GM19238 (cell line): ENCODE results near the gene PSMB7.

ENCODE experiments used
- DNase-seq: peaks from one replicate; pipeline ENCODE4 v3.0.0; 2011; ENCODE audit warnings: low spot score; ENCODE audit not compliant: insufficient read length

PSMB7 gene

DNA sequence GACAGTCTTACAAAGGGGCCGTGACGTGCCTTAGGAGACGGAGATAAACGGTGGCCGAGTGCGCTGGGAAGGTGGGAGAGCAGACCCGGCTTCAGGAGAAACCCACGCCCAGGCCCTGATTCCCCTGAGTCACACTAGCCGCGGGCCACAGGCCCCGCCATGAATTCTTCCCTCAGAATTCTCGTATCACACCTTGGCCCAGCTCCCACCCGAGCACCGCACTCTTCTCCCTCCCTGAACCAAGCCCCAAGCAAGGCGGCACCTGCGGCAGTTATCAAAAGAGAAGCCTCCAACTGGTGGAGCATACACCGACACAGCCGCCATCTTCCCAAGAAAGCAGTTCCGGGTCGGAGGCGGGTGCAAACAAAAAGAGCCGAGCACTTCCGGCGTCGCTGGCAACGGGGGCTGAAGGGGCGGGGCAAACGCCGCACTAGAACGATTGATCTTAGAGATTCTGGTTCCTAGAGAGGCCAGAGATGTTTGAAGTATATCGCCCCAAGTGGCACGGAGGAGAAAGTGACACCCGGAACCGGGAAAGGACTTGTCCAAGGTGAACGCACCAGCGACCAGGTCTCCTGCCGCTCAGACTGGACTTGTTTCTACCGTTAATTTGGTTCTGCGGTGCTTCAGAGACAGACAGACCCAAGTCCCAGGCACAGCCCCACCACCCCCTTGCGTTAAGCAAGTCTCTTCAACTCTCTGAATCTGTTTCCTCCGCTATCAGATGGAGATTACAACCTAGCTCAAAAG, at the start of gene PSMB7:
Gene PSMB7, minus strand, starts transcription at position 341 of the 750 bp plus-strand sequence. Its CDS starts 17 bp downstream, at position 324.
- DNase-seq: peak; percentile 86

- no peak for DNase-seq
Observed at GRCh38 chr9:124462739-124463138, 47.5 kb upstream of the PSMB7 start.

DNA sequence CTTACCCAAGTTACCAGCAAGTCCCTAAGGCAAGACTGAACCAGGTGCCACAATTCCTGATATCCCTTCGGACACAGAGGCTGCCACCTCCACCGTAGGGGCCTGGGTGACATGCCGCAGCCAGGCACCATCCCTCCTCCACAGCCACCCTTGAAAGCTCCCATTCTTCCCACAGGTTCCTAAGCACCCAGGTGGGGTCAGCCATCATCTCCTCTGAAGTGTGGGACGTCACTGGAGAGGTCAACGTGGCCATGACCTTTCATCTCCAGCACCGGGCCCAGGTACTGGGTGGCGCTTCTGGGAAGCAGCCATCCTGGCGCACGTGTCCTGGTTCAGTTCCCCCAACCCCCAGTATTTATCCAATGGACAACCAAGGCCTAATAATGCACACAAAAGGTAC, 43.2 kb upstream of the PSMB7 start:
- no peak for DNase-seq

DNA sequence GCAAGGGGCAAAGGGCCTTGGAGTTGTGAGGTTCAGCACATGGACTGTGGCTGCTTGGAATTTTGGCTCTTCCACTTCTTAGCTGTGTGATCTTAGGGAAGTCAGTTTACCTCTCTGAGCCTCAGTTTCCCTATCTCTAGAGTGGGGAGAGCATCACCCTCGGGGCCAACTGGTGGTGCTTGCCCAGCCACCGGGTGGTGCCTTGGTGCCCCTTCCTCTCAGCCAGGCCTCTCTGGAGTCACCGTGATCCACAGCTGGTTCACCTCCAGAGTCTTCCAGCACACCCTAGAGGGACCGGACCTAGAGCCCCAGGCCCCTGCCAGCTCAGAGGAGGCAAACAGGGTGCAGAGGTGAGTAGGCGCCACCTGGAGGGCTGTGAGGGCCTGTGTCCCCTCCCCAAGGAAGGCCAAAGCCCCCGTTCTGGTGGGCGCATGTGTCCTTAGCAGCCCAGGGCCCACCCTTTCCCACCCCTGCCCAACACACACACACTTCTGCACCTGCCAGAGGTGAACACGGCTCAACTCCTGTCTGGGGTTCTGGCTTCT, 42.7 kb upstream of the PSMB7 start:
- no peak for DNase-seq

DNA sequence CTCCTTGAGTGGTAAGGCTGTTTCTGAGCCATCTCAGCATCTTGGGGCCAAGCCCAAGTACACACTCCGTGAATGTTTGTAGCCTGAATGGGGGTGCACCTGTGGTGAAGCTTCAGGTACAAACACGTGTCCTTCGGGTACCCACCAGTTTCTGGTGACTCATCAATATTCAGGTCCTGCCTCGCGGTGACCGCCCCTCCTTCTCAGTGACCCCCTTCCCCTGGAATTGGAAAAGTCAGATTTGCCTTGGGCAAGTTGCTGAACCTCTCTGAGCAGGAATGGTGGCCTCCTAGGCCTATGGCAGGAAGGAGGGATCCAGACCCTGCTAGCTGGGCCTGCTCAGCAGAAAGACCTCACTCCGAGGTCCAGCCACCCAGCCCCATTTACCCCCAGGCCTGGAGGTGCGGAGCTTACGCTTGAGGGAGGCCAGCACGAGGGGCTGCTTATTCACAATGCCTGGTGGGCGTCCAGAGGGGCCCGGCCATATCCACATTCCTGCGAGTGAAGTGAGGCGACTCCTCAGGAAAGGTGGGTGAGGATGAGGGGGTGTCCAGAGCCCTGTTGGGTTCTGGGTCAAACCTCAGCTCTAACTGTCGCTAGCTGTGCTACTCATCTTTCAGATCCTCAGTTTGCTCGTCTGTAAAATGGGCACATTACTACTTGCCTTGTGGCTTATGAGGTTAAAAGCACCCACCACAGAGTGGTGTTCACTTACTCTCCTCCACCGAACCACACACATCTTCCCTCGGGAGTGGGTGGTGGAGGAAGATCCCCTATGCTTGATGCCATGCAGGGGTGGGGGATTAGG, 42.0 kb upstream of the PSMB7 start:
- no peak for DNase-seq

- peak; percentile 0 for DNase-seq
Observed at GRCh38 chr9:124456341-124457078, 41.3 kb upstream of the PSMB7 start.

GRCh38 chr9:124455820-124456219, 40.6 kb upstream of the PSMB7 start:
- peak; percentile 0 for DNase-seq

DNA sequence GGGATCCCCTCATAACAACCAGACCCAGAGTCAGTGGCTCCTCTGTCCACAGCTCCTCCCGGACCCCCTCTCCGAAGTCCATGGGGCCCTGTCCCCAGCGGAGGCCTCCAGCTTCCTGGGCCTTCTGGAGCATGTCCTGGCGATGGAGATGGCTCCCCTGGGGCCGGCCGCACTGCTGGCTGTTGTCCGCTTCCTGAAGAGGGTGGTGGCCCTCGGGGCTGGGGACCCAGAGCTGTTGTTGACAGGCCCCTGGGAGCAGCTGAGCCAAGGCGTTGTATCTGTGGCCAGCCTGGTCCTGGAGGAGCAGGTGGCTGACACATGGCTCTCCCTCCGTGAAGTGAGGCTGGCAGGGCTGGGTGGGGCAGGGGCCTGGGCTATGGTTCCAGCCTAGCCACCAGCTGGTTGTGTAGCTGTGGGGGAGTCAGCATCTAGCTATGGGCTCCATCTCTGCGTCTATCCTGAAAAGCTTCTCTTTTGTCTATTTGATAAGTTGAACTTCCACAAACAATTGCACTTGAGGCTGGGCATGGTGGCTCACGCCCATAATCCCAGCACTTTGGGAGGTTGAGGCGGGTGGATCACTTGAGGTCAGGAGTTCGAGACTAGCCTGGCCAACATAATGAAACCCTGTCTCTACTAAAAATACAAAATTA, 39.7 kb upstream of the PSMB7 start:
- DNase-seq: peak; percentile 1

DNA sequence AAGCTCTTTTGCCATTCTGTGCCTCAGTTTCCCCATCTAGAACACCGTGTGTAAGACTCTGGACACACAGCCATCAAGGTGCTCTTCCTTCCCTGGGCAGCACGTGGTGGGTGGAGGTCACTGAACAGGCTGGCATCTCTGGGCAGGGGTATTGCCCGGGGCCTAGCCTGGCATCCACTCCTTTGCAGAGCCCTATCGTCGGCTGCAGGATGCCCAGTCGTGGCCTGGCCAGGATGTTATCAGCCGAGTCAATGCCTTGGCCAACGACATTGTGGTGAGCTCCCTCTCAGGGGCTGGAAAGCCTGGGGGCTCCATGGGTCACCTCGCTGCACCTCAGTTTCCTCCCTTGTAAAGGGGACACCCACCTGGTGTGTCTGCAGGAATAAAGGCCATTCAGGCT, 39.1 kb upstream of the PSMB7 start:
- DNase-seq: no peak

DNA sequence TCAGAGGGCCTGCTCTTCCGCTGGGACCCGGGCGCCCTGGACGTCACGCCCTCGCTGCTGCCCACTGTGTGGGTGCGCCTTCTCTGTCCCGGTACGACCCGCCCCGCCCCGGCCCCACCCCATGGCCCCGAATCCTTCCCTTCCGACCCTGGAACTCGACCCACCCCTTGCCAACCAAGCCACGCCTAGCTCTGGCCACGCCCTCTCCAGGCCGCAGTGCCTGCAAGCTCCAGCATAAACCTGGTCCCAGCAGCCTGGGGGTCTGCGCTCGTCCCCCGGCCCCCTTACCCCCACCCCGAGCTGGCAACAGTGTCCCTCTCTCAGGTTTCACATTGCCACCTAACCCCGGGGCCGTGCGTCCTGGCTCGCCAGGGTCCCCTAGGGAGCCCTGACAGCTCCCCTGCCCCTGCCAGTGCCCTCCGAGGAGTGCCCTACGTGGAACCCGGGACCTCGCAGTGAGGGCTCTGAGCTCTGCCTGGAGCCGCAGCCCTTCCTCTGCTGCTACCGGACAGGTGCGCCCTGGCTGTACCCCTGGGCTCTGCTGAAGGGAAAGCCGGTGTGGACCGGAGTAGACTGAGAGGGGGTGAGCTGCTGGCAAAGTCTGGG, 38.4 kb upstream of the PSMB7 start:
- peak; percentile 2 for DNase-seq

GRCh38 chr9:124452841-124453585, 37.8 kb upstream of the PSMB7 start:
- no peak for DNase-seq

DNA sequence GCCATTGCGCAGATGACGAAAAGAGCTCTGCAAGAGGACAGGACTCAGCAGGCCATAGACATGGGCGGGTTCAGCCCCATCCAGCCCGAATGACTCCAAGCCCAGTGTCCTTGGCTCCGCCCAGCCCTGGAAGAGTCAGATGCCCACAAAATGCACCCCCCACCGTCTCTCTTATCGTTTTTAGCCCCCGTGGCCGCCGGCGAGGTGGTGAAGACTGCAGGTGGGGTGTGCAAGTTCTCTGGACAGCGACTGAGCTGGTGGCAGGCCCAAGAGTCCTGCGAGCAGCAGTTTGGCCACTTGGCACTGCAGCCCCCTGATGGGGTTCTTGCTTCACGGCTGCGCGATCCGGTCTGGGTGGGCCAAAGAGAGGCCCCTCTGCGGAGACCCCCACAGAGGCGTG, 37.1 kb upstream of the PSMB7 start:
- DNase-seq: no peak

DNA sequence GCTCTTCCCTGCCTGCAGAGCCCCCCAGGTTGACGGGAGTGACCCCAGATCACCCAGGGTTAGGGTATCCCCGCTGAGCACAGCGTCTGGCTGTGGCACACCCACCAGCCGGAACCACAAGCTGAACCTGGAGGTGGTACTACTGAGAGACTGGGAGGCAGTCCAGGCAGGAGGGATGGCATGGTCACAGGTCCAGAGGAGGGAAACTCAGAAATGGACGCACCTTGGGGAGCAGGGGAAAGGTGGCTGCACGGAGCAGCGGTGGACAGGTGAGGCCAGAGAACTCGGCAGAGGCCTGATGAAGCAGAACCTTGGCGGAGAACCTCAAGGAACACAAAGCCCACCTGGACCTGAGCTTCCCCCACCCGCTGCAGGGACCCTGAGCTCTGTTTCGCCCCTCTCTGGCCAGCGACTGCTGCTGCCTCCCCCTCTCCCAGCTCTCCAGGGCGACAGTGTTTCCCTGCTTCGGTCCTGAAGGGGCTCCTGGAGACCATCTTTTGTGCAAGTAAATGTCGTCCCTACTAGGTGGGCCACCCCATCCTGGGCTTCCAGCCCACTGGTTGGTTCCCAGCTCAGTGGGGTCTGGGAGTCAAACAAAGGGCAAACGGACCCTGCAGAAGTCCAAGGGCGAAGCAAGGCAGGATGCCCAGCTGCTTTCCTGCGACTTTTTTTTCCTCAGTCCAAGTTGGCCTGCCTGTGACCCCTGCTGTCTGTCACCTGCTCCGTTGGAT, 35.9 kb upstream of the PSMB7 start:
- no peak for DNase-seq

DNA sequence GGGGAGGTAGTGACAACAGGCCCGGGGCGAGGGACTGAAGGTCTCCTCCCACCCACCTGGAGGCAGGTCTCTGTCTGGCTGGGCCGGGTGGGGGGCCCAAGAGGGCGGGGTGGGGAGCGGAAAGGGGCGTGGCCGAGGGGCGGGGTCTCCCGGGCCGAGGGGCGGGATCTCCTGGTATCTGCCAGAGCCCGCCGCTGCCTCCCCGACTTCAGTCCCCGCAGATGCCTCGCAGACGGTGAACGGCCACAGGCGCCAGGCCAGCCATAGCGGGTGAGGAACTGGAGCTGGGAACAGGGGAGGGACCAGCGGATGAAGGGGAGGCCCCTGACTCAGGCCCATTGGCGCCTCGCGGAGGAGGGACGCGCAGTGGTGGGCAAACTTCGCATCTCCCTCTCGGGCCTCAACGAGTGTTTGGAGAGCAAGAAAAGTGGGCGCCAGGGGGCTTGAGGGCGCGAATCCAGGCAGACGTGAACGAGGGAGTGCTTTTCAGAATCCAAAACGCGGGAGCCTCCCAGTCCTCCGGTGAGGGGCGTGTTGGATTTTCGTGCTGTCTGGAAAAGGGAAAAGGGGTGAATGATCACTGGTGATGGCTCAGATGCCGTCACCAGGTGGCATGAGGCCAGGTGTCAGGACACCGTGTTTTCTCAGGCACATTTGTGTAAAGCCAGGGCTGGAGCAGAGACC, 35.1 kb upstream of the PSMB7 start, which contains the start of gene ADGRD2:
Gene ADGRD2, plus strand, starts transcription at position 211 of the 684 bp plus-strand sequence. CDS start 1,216 bp downstream, outside the sequence.
- no peak for DNase-seq

DNA sequence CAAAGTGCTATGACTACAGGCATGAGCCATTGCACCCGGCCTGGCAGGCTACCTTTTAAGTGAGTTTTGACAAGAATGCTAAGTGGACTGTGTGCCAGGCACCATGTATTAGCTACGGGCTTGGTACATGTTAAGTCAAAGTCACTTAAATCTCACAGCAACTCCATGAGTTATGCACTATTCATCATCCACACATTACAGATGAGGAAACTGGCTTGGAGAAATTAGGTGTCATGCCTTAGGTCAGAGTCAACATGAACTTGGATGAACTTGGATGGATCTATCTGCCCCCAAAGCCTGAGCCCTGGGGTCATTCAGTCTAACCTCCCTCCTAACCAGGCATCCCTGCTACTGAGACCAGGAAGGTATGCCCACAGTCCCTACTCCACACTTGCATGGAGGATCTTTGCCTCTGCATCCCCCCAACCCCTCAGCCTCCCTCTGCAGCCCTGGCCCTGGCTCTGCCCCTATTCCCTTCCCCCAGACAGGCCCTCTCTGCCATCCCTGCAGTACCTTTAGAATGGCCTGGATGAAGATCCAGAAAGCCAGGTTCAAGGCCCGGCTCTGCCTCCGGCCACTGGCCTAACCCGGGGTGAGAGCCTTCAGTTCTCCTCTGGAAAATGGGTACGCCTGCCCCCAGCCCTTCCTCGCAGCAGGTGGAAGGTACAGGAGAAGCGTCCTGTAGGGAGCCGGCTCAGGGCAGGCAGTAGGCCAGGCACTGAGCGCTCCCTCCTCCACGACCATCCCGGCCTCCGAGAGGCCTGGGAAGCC, 34.3 kb upstream of the PSMB7 start:
- no peak for DNase-seq

DNA sequence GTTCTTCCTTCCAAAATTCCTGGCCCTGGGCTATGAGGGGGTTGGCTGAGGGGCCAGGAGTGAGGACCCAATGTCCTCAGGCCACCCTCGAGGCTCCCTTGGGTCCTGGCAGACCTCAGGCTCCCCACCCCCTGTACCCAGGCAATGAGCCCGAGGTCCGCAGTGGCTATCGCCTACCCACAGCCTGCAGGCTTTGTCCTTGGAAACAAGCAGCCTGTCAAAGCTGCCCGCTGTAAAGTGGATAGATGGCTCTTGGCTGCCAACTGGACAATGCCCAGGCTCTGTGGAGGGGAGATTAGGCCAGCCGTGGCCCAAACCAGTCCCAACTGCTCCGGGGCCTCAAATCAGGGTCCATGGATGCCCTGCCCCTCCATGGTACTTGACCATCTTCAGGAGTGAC, 32.8 kb upstream of the PSMB7 start:
- no peak for DNase-seq

DNA sequence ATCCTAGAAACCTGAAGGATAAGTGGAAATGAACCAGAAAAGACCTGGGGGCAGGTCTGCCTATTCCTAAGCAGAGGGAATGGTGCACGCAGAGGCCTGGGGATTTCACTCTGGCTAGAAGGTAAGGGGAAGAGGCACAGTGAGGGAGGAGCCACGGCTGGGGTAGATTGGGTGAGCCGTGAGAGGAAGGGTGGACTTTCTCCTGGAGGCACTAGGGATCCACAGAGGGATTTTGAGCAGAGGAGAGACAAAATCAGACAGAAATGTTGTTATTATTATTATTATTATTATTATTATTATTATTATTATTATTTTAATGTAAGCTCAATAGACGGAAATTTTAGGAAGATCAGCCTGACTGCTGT, 32.0 kb upstream of the PSMB7 start:
- DNase-seq: no peak

DNA sequence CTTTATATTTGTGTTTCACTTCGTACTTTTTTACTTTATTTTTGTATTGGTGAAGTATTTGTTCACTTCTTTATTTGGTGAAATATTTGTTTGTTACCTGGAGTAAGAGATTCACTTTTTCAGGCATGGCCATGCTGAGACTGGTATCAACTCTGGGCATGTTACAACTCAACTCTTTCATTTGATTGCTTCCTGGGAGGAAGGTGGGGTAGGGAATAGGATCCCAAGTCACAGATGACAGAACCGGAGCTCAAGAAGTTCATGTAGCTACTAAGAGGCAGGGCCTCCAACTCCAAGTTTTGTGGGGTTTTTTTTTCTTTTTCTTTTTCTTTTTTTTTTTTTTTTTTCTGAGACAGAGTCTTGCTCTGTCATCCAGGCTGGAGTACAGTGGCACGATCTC, 28.9 kb upstream of the PSMB7 start:
- DNase-seq: no peak
